ENCODE data around the gene TGM2. TPM values are rescaled to one million over a fixed set of nuclear protein-coding genes. Genes with fewer than 3 reads are reported as not detected.

The TGM2 gene
- total and polyA plus RNA-seq, 2 donors (not counting 3 experiments of a cell fraction or from before 2014, with no cell fraction given), result 861 to 868 TPM

DNA sequence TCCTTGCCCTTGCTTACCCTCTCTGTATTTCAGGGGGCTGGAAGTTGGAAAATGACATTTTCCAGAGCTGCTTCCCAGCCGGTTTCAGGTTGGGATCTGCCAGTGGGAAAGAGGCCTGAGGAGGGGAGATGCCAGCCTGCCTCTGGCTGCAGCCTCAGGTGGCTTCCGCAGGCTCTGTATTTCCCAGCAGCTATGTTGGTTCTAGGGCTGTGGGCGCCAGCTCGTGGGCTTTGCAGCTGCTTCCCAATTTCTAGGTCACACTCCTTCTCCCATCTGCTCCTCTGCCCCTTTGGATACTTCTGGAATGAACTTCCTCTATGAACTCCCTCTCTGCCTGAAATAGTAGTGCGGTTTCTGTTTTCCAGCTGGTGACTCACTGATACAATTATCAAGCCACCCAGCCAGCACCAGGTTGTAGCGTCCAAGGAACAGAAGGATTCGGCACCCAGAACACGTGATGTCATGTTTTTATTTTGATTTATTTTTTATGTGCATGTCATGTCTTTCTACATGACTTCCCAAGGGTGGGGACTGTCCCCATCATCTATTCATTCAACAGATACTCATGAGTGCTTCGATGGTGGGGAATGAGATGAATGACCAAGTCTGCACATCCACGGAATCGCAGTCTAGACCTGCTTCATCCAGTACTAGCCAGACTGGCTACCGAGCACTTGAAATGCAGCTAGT, 38.0 kb downstream of the TGM2 start:
- Histone ChIP-seq H3K79me2 (ENCODE audit: control insufficient read depth, insufficient read depth, low read length) (no peaks in the 10 kb centered on the region), H3K9ac (replicated peaks; ENCODE audit: extremely low read depth, insufficient read depth, low read length) (peak overlapping the region; percentile 37), H3K4me2 (ENCODE audit: insufficient read depth, low read length) (peak overlapping the region; percentile 12), H3K36me3 (ENCODE audit: control insufficient read depth in 2 of 2, extremely low read depth in 1 of 2, insufficient read depth in 2 of 2, low read length in 2 of 2) (peaks cover 17 to 29% of the 10 kb centered on the region in 2 experiments), H3K27me3 (ENCODE audit: control insufficient read depth in 2 of 2, insufficient read depth in 2 of 2, low read length in 2 of 2) (no peaks in the 10 kb centered on the region), H2AFZ (ENCODE audit: low read depth, low read length) (no peak overlapping the region), H3K9me1 (replicated peaks; ENCODE audit: control insufficient read depth, extremely low read depth, insufficient read depth, low read length) (no peaks in the 10 kb centered on the region), H3K27ac (ENCODE audit: insufficient read depth, low read depth, low read length) (peak overlapping the region; percentile 60), H3K9me3 (replicated peaks; ENCODE audit: control insufficient read depth, insufficient read depth, low read length) (no peaks in the 10 kb centered on the region), H3K4me3 (replicated peaks in 1 of 3; ENCODE audit: insufficient read depth in 1 of 3, low read depth in 1 of 3, low read length in 3 of 3) (no peak overlapping the region), H3K4me1 (ENCODE audit: control insufficient read depth, extremely low read depth, insufficient read depth, low read length) (peaks cover 52% of the 10 kb centered on the region), H4K20me1 (replicated peaks; ENCODE audit: control insufficient read depth, extremely low read depth, insufficient read depth, low read length) (no peaks in the 10 kb centered on the region)
- intact Hi-C loops (cut with micrococcal nuclease), result loop anchor here (1.0 to 2.0 kb wide), 3 partner anchors 17 to 54 kb away; no protein-coding TSS in a partner anchor
- FAIRE-seq, result peak; percentile 99
- DNase-seq (ENCODE audit: low read depth, low spot score), result peak; percentile 96
- CTCF ChIA-PET, result interaction anchor here (0.7 to 8.4 kb wide), 15 partner anchors 10 to 94 kb away, joined by 3 to 104 read pairs (median 5); no protein-coding TSS in a partner anchor
- dilution Hi-C loops (cut with MboI; ENCODE audit: extremely low pct_ligation_motif_present, low sequenced_read_pairs), result no loop called here
- POLR2A ChIA-PET, result interaction anchor here (1.2 kb wide), 1 partner anchor 54 kb away, joined by 3 read pairs; no protein-coding TSS in a partner anchor
- TF ChIP-seq EZH2 (IDR thresholded peaks at IDR 0.05; ENCODE audit: borderline replicate concordance, low read depth, low read length, severe bottlenecking) (no peak), GATA2 (IDR thresholded peaks at IDR 0.05; ENCODE audit: insufficient read depth, insufficient read length, low read depth, low read length) (peak; percentile 61), MYC (IDR thresholded peaks at IDR 0.05; ENCODE audit: low read depth, low read length) (no peak), POLR2A (IDR thresholded peaks at IDR 0.05; ENCODE audit: low read depth, low read length) (peak; percentile 40), POLR2AphosphoS5 (IDR thresholded peaks at IDR 0.05; ENCODE audit: insufficient read depth, low read depth, low read length) (peak; percentile 76), MAX (IDR thresholded peaks at IDR 0.05; ENCODE audit: insufficient read depth, insufficient read length) (peak; percentile 17), FOS (IDR thresholded peaks at IDR 0.05; ENCODE audit: borderline replicate concordance, insufficient read depth, low read length) (peak; percentile 87), JUN (IDR thresholded peaks at IDR 0.05; ENCODE audit: borderline replicate concordance, insufficient read depth, insufficient read length, low read depth) (peak; percentile 71)
- TF ChIP-seq, protein P1, sequence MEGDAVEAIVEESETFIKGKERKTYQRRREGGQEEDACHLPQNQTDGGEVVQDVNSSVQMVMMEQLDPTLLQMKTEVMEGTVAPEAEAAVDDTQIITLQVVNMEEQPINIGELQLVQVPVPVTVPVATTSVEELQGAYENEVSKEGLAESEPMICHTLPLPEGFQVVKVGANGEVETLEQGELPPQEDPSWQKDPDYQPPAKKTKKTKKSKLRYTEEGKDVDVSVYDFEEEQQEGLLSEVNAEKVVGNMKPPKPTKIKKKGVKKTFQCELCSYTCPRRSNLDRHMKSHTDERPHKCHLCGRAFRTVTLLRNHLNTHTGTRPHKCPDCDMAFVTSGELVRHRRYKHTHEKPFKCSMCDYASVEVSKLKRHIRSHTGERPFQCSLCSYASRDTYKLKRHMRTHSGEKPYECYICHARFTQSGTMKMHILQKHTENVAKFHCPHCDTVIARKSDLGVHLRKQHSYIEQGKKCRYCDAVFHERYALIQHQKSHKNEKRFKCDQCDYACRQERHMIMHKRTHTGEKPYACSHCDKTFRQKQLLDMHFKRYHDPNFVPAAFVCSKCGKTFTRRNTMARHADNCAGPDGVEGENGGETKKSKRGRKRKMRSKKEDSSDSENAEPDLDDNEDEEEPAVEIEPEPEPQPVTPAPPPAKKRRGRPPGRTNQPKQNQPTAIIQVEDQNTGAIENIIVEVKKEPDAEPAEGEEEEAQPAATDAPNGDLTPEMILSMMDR (IDR thresholded peaks at IDR 0.05; ENCODE audit: extremely low read depth in 1 of 2, insufficient read depth in 1 of 2, low read depth in 1 of 2, low read length in 2 of 2), result no peak
- BruUV-seq (replicated peaks), result no TSS peak
